LHCN-M2 (cell line): ENCODE data around the gene USP51. TPM values are rescaled to one million over a fixed set of nuclear protein-coding genes. Genes with fewer than 3 reads are reported as not detected.
"Not testable (repeated sequence)": the region's sequence is repeated elsewhere in the genome, so short reads cannot be mapped to it uniquely, and the experiment has no call there.

Experiments
- DNase-seq: peaks from one replicate; pipeline ENCODE4 v3.0.0-alpha.2; 2012; ENCODE audit warnings: low read depth
- total RNA-seq: library from RNA; depleted of rRNA; stranded (reverse); fragments of >200 nt; gene quantifications from 2 replicates; pipeline ENCODE4 v1.2.3, GENCODE V29; 2014; rRNA removed

Gene USP51
- total RNA-seq, 1 experiment from 2014 or later: 1.0 TPM

DNA sequence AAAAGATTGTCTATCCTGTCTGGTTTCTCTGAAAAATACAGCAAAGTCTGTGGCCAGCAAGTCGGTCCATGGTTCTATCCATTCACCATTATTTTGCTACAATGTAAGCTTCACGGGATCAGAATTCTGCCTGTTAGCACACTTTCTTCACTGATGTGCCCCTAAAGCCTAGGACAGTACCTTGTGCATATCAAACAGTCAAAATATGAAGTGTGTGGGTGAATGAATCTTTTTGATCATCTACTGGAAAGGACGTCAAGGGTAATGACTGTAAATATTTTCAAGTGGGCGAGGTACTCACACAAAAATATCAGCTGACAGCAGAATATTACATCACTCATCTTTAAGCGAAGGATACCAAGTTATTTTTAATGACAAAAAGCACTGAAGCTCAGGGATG, 24.5 kb downstream of the USP51 start:
- DNase-seq: not testable (repeated sequence)

GRCh38 chrX:55464050-55464449, 25.6 kb downstream of the USP51 start:
- DNase-seq: not testable (repeated sequence)

GRCh38 chrX:55459926-55460325, 29.7 kb downstream of the USP51 start:
- DNase-seq: not testable (repeated sequence)

GRCh38 chrX:55459426-55459825, 30.2 kb downstream of the USP51 start:
- DNase-seq: not testable (repeated sequence)

GRCh38 chrX:55455708-55456107, 33.9 kb downstream of the USP51 start:
- not testable (repeated sequence) for DNase-seq

GRCh38 chrX:55452833-55453124, 36.9 kb downstream of the USP51 start:
- no peak for DNase-seq

GRCh38 chrX:55451990-55452832, 37.4 kb downstream of the USP51 start, which contains the start of gene MAGEH1:
Gene MAGEH1, plus strand, starts transcription at chrX:55452127. Its CDS starts 248 bp downstream, at chrX:55452375.
- DNase-seq: peak; percentile 75

- no peak for DNase-seq
Measured at GRCh38 chrX:55451626-55451989, 38.0 kb downstream of the USP51 start.

- no peak for DNase-seq
Measured at GRCh38 chrX:55451141-55451540, 38.5 kb downstream of the USP51 start.

DNA sequence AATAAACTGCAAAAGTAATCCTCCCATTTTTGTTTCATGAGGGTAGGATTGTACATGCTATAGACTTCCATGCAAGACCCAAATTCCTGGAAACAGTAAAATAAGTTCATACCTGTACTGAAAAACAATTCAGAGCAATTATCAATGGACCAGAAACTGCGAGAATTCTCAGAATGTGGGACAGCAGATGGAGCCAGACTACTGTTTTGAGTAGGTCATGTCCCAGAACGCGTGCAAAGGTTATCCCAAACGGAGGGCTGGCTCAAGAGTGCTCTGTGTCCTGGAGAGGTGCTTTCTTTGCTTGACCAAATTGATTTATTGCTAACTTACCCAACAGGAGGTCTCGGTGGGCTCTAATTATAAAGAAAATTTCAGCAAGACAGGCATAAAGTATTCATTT, 39.4 kb downstream of the USP51 start:
- DNase-seq: no peak

DNA sequence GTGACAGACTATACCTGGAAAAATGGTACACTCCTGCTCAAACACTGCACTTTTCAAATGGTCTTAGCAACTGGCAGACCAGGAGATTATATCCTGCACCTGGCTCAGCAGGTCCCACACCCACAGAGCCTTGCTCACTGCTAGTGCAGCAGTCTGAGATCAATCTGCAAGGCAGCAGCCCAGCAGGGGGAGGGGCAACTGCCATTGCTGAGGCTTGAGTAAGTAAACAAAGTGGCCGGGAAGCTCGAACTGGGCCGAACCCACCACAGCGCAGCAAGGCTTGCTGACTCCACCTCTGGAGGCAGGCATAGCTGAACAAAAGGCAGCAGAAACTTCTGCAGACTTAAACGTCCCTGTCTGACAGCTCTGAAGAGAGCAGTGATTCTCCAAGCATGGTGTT, 46.2 kb downstream of the USP51 start:
- DNase-seq: not testable (repeated sequence)

Other genes starting within 250 kb of the USP51 start
- not detected in 2 replicates for gene PAGE3, start 224.9 kb downstream of the USP51 start, total RNA-seq
- gene MAGEH1, start 37.7 kb downstream of the USP51 start, total RNA-seq: 14.8 and 19.9 TPM in 2 replicates
- gene FOXR2, start 133.6 kb upstream of the USP51 start, total RNA-seq: not detected in 2 replicates
- gene RRAGB, start 227.9 kb upstream of the USP51 start, total RNA-seq: 12.3 and 12.4 TPM in 2 replicates